Fibroblast of gingiva (primary cell): ENCODE data around the gene ZNF280D.
"Not testable (repeated sequence)": the region's sequence is repeated elsewhere in the genome, so short reads cannot be mapped to it uniquely, and the experiment has no call there.

Experiments used
- DNase-seq: peaks from one replicate; pipeline ENCODE4 v3.0.0-alpha.2; 2011; ENCODE audit warnings: low read depth

ZNF280D gene

GRCh38 chr15:56716334-56716733 lies 17.0 kb downstream of the ZNF280D start:
- no peak for DNase-seq

DNA sequence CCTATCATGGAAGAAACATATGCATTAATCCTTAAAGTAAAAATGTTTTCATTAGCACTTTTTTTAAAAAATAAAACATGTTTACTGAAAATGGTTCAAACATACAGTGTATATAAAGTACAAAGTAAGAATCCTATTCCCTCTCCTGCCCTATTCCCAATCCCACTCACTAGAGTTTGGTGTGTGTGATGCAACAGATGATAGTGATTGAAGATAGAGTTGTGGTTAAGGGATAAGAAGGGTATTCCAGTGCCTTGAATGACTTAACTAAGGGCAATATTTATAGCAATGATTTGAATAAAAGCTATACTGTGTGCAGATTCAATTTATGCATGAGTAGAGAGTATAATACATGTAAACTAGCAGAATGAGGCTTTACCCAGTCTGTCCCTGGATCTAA lies 18.1 kb downstream of the ZNF280D start:
- DNase-seq = no peak

- DNase-seq = not testable (repeated sequence)
Observed at GRCh38 chr15:56709502-56709901, 23.8 kb downstream of the ZNF280D start.

DNA sequence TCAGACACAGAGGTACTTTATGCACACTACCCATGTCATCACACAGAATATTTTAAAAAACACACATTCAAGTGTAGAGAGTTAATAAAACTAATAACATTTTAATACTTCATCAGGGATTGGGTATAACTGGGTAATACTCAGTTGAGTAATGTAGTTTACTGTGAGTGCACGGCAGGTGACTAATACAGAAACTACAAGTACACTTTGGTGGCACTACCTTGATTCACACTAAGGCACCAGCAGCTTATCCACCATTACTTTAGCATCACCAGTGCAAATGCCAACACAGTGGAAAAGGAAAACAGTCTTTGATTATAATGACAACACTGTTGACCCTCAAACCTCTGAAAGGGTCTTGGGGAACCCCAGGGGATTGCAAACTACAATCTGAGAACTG lies 33.6 kb downstream of the ZNF280D start:
- DNase-seq = no peak

DNA sequence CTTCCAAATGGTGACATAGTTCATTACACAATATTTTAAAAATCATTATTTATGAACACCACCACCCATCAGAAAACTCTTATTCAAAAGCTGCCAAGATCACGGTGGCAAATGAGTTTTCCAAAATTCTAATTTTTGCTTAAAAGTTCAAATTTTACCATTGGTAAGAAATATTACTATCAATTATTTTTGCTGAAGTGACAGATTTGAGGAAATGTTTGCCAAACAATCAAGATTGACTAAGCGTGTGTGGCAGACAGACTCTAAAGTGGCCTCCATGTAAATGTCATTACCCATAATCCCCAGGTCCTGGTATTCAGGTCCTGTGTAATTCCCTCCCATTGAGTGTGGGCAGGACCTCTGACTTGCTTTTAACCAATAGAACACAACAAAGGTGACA lies 35.0 kb downstream of the ZNF280D start:
- no peak for DNase-seq

GRCh38 chr15:56693761-56694160 lies 39.5 kb downstream of the ZNF280D start:
- peak; percentile 37 for DNase-seq

GRCh38 chr15:56690733-56691132 lies 42.6 kb downstream of the ZNF280D start:
- DNase-seq = no peak

DNA sequence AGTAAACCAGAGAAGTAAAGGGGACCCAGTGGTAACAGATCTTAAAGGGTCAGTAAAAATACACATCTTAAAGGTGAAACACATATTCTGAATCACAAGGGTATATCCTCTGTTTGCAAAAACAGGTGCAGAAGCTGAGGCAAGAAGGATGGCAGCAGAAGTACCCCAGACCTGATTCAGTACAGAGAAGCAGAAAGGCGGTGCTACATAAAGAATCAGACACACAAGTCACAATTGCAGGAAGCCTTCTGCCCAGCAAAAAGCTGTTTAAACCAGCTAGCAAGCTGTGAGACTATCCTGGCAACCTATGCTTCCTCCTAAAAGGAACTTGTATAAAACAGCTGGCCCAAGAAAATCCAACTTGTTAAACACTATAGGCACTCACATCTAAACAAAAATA lies 49.4 kb downstream of the ZNF280D start:
- no peak for DNase-seq

DNA sequence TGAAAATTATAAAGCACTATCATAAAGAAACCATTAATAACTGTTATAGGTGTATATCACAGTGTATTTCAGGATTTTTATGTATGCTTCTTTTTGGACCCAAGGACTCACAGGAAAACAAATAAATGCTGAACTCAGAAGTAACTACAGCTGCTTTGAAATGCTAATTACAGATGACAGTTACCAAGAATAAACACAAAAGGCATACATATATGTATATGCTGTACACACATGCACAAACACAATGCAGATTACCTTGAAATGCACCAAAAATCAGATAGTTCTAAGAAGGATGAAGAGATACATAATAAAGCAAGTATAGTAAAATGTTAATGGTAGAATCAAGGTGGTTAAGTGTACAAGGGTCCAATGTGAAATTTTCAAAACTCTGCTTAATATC lies 52.2 kb downstream of the ZNF280D start:
- DNase-seq = no peak

- DNase-seq = no peak
Observed at GRCh38 chr15:56679225-56679624, 54.1 kb downstream of the ZNF280D start.

DNA sequence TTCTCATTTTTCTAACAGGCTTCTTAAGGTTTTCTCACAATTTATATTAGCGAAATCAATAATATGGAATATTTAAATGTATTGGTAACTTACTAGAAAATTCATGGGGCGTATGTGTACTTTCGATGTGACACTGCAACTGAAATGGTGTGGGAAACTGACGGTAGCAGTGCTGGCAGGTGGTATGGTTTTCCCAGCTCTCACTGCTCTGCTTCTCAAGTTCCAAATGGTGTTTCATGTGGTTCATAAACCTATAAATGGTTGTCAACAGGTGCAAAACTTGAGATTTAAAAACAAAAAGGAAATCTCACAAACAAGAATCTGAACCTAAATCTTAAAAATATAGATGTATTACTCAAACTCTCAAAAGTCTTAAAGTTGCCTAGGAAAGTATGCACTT lies 54.7 kb downstream of the ZNF280D start:
- DNase-seq = no peak

DNA sequence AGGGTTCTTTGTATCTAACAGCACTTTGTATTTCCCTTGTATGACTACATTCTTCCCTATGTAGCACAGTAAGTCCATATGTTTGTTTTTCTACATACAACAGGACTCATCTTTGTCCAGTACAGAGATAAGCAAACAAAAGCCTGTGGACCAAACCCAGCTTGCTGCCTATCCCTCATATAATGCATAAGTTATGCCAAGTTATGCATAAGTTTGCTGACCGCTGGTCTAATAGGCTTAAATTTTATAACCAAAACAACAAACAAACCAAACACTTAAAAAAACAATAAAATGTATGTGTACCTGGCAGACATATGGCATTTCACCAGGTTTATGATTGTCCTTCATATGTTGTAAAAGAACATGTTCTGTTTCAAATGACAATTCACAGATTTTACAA lies 56.0 kb downstream of the ZNF280D start:
- DNase-seq = no peak

- DNase-seq = no peak
Observed at GRCh38 chr15:56675930-56676329, 57.4 kb downstream of the ZNF280D start.

DNA sequence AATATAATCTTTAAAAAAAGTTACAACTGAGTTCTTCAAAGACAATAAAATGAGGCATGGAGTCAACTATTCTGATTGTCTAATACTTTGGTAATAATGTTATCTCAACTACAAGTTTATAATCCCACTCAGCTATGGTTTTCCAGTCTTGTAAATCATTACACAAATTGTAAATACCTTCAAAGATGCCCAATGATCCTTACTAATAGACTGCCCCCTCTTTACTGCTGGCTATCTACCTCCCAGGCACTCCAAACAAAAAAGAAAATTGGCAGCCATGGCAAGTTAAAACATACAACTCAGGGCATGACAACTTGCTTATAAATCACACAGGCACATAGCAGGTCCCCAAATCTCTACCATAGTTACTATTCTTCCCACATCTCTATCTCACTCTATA lies 58.5 kb downstream of the ZNF280D start:
- DNase-seq = no peak

GRCh38 chr15:56672721-56673120 lies 60.6 kb downstream of the ZNF280D start:
- DNase-seq = peak; percentile 3

DNA sequence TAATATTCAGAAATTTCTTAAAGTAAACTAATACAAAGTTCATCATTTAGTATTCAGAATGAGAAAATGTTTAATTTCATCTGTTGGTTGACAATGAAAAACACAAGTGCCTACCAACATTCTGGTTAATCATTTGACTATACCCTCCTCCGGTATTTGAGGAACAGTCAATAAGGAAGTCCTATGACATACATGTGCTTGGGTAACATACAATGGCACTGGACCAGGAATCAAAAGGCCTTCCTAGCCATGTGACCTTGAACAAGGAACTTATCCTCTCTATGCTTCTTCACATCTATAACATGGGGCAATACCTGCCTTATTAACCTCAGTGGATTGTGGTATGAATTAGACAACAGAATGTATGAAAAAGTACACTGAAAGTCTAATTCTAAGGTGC lies 65.8 kb downstream of the ZNF280D start:
- DNase-seq = no peak

DNA sequence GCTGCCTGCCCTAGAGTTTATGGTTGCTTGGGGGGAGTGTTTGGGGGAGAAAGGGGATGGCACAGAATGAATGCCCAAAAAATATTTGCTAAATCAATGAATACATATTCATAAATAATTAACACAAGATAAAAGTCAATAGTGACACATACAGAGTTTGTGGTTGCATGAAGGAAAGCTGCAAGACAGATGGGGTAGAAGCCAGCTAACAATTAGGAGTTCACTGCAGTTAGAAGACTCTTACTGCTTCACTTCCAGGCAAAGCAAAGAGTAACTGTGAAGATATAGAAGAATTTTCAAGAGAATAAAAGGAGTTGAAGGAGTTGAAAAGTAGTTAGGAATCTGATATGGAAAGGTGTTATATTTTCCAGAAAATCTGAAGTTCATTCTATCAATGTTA lies 72.4 kb downstream of the ZNF280D start:
- DNase-seq = no peak

- no peak for DNase-seq
Observed at GRCh38 chr15:56659197-56659596, 74.1 kb downstream of the ZNF280D start.

DNA sequence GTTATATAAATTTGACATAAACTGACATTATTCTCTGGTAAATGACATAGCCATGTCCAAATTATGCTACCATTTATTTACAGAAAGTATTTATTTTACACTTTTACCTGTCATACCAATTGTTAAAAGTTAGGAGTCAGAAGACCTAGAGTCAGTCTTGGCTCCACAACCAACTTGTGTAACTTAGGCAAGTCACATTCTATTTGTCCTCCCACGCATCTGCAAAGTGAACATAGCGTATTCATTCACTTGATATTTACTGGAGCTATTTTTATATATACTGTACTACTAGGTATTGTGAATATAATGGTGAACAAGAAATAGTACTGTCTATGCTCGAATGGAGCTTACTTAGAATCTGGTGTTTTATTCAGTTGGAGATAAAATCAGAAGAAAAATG lies 78.7 kb downstream of the ZNF280D start:
- DNase-seq = no peak

GRCh38 chr15:56654216-56654615 lies 79.1 kb downstream of the ZNF280D start:
- no peak for DNase-seq

DNA sequence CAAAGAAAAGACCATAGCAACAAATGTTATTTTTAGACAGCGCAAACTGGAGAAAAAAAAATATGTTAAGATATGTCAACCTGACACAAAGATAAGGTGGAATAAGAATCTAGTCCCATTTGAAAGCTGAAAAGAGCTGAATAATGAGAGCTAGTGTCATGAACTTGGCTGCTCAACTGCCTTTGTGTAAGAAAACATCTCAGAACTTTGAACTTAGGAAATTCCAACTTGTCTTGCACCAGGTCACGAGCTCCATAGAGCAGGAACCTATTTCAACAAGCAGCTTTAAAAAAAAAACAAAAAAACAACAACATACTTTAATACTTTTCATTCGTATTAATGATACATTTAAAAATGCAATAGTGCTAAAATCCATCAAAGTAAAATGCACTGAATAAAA lies 79.5 kb downstream of the ZNF280D start:
- no peak for DNase-seq

DNA sequence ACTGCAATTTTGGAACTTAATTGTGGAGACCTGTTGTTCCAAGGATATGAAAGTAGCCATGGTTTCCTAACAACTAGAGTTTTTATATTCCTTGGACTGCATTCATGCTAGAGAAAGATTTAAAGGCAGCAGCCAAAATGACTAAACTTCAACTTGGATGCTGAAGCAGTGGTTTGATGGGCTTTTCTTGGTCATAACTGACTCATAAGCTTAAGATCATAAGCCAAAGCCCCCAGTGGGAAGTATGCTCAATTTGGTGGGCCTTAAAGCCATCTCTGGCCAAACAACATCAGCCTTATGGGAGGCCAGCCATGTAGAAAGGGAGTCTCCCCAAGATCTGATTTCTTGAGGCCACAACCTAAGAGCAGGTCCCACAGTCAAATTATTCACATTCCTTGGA lies 80.2 kb downstream of the ZNF280D start:
- DNase-seq = no peak

GRCh38 chr15:56648311-56648710 lies 85.0 kb downstream of the ZNF280D start:
- DNase-seq = no peak

DNA sequence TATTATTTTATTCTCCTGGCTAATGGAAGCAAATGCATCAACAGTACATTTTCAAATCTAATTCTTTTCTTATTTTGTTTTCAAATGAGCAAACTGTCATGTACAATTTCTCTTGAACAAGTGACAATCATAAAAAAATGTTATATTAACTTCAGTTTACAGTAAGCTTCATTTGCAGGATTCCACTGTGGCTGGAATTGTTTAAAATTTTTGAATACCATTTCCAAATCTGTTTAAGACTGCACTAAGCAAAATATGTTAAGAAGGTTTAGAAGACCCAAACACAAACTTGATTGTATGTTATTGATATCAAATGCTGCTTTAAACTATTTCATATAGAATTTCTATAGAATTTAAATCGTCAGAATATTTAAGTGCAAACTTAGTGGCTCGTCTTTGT lies 92.8 kb downstream of the ZNF280D start:
- DNase-seq = no peak

GRCh38 chr15:56640127-56640526 lies 93.2 kb downstream of the ZNF280D start:
- DNase-seq = no peak
